ENCODE measurements around the gene KISS1.

DNA sequence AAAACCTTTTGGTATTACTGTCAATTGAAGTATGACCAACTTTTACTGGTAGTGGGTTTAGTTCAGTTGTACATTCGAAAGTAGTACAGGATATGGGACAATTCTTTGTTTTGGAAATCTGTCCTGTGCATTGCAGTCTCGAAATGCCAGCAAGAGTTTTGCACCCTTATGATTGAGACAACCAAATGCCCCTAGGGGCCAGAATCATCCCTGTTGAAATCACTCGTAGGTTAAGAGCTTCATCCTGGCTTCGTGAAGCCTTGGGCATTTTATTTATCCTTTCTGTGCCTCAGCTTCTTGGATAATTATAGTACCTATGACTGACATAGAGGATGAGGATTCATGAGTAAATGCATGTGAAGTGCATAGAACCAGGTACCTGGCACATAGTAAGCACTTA, 19.9 kb upstream of the KISS1 start:
- no peak for TF ChIP-seq POLR2A (IDR thresholded peaks at IDR 0.05)
- TF ChIP-seq, protein P1, sequence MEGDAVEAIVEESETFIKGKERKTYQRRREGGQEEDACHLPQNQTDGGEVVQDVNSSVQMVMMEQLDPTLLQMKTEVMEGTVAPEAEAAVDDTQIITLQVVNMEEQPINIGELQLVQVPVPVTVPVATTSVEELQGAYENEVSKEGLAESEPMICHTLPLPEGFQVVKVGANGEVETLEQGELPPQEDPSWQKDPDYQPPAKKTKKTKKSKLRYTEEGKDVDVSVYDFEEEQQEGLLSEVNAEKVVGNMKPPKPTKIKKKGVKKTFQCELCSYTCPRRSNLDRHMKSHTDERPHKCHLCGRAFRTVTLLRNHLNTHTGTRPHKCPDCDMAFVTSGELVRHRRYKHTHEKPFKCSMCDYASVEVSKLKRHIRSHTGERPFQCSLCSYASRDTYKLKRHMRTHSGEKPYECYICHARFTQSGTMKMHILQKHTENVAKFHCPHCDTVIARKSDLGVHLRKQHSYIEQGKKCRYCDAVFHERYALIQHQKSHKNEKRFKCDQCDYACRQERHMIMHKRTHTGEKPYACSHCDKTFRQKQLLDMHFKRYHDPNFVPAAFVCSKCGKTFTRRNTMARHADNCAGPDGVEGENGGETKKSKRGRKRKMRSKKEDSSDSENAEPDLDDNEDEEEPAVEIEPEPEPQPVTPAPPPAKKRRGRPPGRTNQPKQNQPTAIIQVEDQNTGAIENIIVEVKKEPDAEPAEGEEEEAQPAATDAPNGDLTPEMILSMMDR (IDR thresholded peaks at IDR 0.05), result no peak
